Activated CD8-positive, alpha-beta T cell treated with anti-CD3 and anti-CD28 coated beads, Interleukin-2, amount 10 ng/mL, durations not matched to agents 7 days and 5 days (primary cell): ENCODE results near the gene CACNA1C. TPM values are rescaled to one million over a fixed set of nuclear protein-coding genes. Genes with fewer than 3 reads are reported as not detected.

ENCODE experiments used
- ATAC-seq: fragments of 150-1000 bp; cut with Tn5 transposase; one replicate; pipeline ENCODE4 v1.10.0; 2021; ENCODE audit warnings: moderate library complexity
- CTCF ChIA-PET: fragments of 350-600 bp; sonication (Branson Sonifier 250); formaldehyde crosslinking; loops from one replicate; lab custom pipeline; 2021; ENCODE audit warnings: antibody characterized with exemption; lab: Charles Lee
- POLR2A ChIA-PET: fragments of 350-600 bp; sonication (Branson Sonifier 250); formaldehyde crosslinking; loops from one replicate; lab custom pipeline; 2021; ENCODE audit warnings: antibody characterized with exemption; lab: Charles Lee
- DNase-seq: peaks from one replicate; pipeline ENCODE4 v3.0.0-alpha.2; 2020
- H3K27ac Mint-ChIP-seq: one replicate; pipeline ENCODE4 v1.8.0; 2021; ENCODE audit warnings: mild to moderate bottlenecking, mixed read lengths
- H3K27me3 Mint-ChIP-seq: one replicate; pipeline ENCODE4 v1.8.0; 2021; ENCODE audit warnings: low read depth, mixed read lengths
- H3K36me3 Mint-ChIP-seq: one replicate; pipeline ENCODE4 v1.8.0; 2021; ENCODE audit warnings: low read depth, mixed read lengths
- H3K4me1 Mint-ChIP-seq: one replicate; pipeline ENCODE4 v1.8.0; 2021; ENCODE audit warnings: low read depth, mixed read lengths
- H3K4me3 Mint-ChIP-seq: one replicate; pipeline ENCODE4 v1.8.0; 2021; ENCODE audit warnings: mild to moderate bottlenecking, mixed read lengths
- H3K9me3 Mint-ChIP-seq: one replicate; pipeline ENCODE4 v1.8.0; 2022; ENCODE audit warnings: mixed read lengths; ENCODE audit not compliant: insufficient read depth
- total RNA-seq, 2 experiments: library from RNA; stranded (reverse); gene quantifications; one replicate each; pipeline ENCODE4 v1.2.3, GENCODE V29; 2021

The CACNA1C gene
- total RNA-seq, 2 experiments from 2014 or later = 0.08 TPM

GRCh38 chr12:2287151-2287550, 234.4 kb downstream of the CACNA1C start:
- POLR2A ChIA-PET = no interaction called here
- Mint-ChIP-seq H3K36me3 (no peaks in the 10 kb centered on the region), H3K27ac (no peak overlapping the region), H3K27me3 (peaks cover 11% of the 10 kb centered on the region), H3K4me1 (peaks cover 7% of the 10 kb centered on the region), H3K4me3 (no peak overlapping the region), H3K9me3 (no peaks in the 10 kb centered on the region)
- ATAC-seq (no peak), DNase-seq (no peak)
- CTCF ChIA-PET = interaction anchor here (1.0 kb wide), 1 partner anchor 28 kb away, joined by 3 read pairs; no protein-coding TSS in a partner anchor

GRCh38 chr12:2287589-2287988, 234.8 kb downstream of the CACNA1C start:
- Mint-ChIP-seq H3K4me3 (no peak overlapping the region), H3K27me3 (peaks cover 11% of the 10 kb centered on the region), H3K9me3 (no peaks in the 10 kb centered on the region), H3K36me3 (no peaks in the 10 kb centered on the region), H3K4me1 (peaks cover 7% of the 10 kb centered on the region), H3K27ac (no peak overlapping the region)
- ChIA-PET POLR2A (no interaction called here), CTCF (interaction anchor here (1.0 kb wide), 1 partner anchor 28 kb away, joined by 3 read pairs; no protein-coding TSS in a partner anchor)
- no peak for ATAC-seq
- no peak for DNase-seq

- DNase-seq = no peak
- POLR2A ChIA-PET = no interaction called here
- no peak for ATAC-seq
- Mint-ChIP-seq H3K4me1 (peaks cover 7% of the 10 kb centered on the region), H3K27me3 (peaks cover 10% of the 10 kb centered on the region), H3K9me3 (no peaks in the 10 kb centered on the region), H3K36me3 (no peaks in the 10 kb centered on the region), H3K27ac (no peak overlapping the region), H3K4me3 (no peak overlapping the region)
- CTCF ChIA-PET = interaction anchor here (1.0 kb wide), 1 partner anchor 29 kb away, joined by 3 read pairs; no protein-coding TSS in a partner anchor
Measured at GRCh38 chr12:2288001-2288400, 235.2 kb downstream of the CACNA1C start.

- peaks cover 8% of the 10 kb centered on the region for H3K27me3 Mint-ChIP-seq
- no peaks in the 10 kb centered on the region for H3K36me3 Mint-ChIP-seq
- DNase-seq (no peak), ATAC-seq (no peak)
- no peak overlapping the region for H3K4me3 Mint-ChIP-seq
- POLR2A ChIA-PET = no interaction called here
- H3K27ac Mint-ChIP-seq = no peak overlapping the region
- no peaks in the 10 kb centered on the region for H3K9me3 Mint-ChIP-seq
- peaks cover 7% of the 10 kb centered on the region for H3K4me1 Mint-ChIP-seq
- CTCF ChIA-PET = no interaction called here
Measured at GRCh38 chr12:2288471-2288870, 235.7 kb downstream of the CACNA1C start.

GRCh38 chr12:2288875-2289274, 236.1 kb downstream of the CACNA1C start:
- Mint-ChIP-seq H3K4me1 (peaks cover 4% of the 10 kb centered on the region), H3K27ac (no peak overlapping the region), H3K9me3 (no peaks in the 10 kb centered on the region), H3K4me3 (no peak overlapping the region), H3K27me3 (peaks cover 8% of the 10 kb centered on the region), H3K36me3 (no peaks in the 10 kb centered on the region)
- no peak for ATAC-seq
- DNase-seq = no peak
- CTCF ChIA-PET = interaction anchor here (1.3 kb wide), 1 partner anchor 16 kb away, joined by 5 read pairs; no protein-coding TSS in a partner anchor
- POLR2A ChIA-PET = no interaction called here

GRCh38 chr12:2289525-2289924, 236.7 kb downstream of the CACNA1C start:
- Mint-ChIP-seq H3K36me3 (no peaks in the 10 kb centered on the region), H3K27ac (no peak overlapping the region), H3K4me1 (peaks cover 1% of the 10 kb centered on the region), H3K4me3 (no peak overlapping the region), H3K27me3 (peaks cover 8% of the 10 kb centered on the region), H3K9me3 (no peaks in the 10 kb centered on the region)
- ChIA-PET CTCF (interaction anchor here (1.3 kb wide), 1 partner anchor 16 kb away, joined by 5 read pairs; no protein-coding TSS in a partner anchor), POLR2A (no interaction called here)
- ATAC-seq (no peak), DNase-seq (no peak)

- peaks cover 6% of the 10 kb centered on the region for H3K4me1 Mint-ChIP-seq
- ChIA-PET POLR2A (interaction anchor here (1.0 kb wide), 1 partner anchor 294 kb away, joined by 3 read pairs; no protein-coding TSS in a partner anchor), CTCF (interaction anchor here (1.3 kb wide), 1 partner anchor 15 kb away, joined by 5 read pairs; no protein-coding TSS in a partner anchor)
- no peaks in the 10 kb centered on the region for H3K36me3 Mint-ChIP-seq
- no peaks in the 10 kb centered on the region for H3K9me3 Mint-ChIP-seq
- no peak for ATAC-seq
- H3K4me3 Mint-ChIP-seq = no peak overlapping the region
- H3K27ac Mint-ChIP-seq = no peak overlapping the region
- DNase-seq = no peak
- H3K27me3 Mint-ChIP-seq = peaks cover 8% of the 10 kb centered on the region
Measured at GRCh38 chr12:2290091-2290490, 237.3 kb downstream of the CACNA1C start.

- Mint-ChIP-seq H3K9me3 (no peaks in the 10 kb centered on the region), H3K36me3 (no peaks in the 10 kb centered on the region), H3K27ac (no peak overlapping the region), H3K4me1 (peaks cover 8% of the 10 kb centered on the region), H3K27me3 (peaks cover 5% of the 10 kb centered on the region), H3K4me3 (no peak overlapping the region)
- DNase-seq (no peak), ATAC-seq (no peak)
- CTCF ChIA-PET = interaction anchor here (0.5 to 1.8 kb wide), 6 partner anchors 9 to 132 kb away, joined by 3 to 9 read pairs (median 4); no protein-coding TSS in a partner anchor
- POLR2A ChIA-PET = interaction anchor here (1.0 kb wide), 1 partner anchor 293 kb away, joined by 3 read pairs; no protein-coding TSS in a partner anchor
Measured at GRCh38 chr12:2290516-2291065, 237.8 kb downstream of the CACNA1C start.

- CTCF ChIA-PET = interaction anchor here (0.7 to 1.8 kb wide), 7 partner anchors 9 to 291 kb away, joined by 3 to 9 read pairs (median 4); no protein-coding TSS in a partner anchor
Measured at GRCh38 chr12:2291182-2291832, 238.5 kb downstream of the CACNA1C start.

GRCh38 chr12:2291947-2292346, 239.2 kb downstream of the CACNA1C start:
- H3K9me3 Mint-ChIP-seq = no peaks in the 10 kb centered on the region
- ChIA-PET CTCF (interaction anchor here (0.7 to 1.8 kb wide), 6 partner anchors 12 to 290 kb away, joined by 3 to 9 read pairs (median 4); no protein-coding TSS in a partner anchor), POLR2A (no interaction called here)
- DNase-seq (no peak), ATAC-seq (no peak)
- H3K4me3 Mint-ChIP-seq = no peak overlapping the region
- H3K27ac Mint-ChIP-seq = no peak overlapping the region
- peaks cover 8% of the 10 kb centered on the region for H3K27me3 Mint-ChIP-seq
- H3K4me1 Mint-ChIP-seq = peaks cover 8% of the 10 kb centered on the region
- no peaks in the 10 kb centered on the region for H3K36me3 Mint-ChIP-seq

More at GRCh38 chr12:2291182-2291832, 238.5 kb downstream of the CACNA1C start:
- H3K4me3 Mint-ChIP-seq = no peak overlapping the region
- POLR2A ChIA-PET = interaction anchor here (1.0 kb wide), 1 partner anchor 292 kb away, joined by 3 read pairs; no protein-coding TSS in a partner anchor
- H3K9me3 Mint-ChIP-seq = no peaks in the 10 kb centered on the region
- peaks cover 8% of the 10 kb centered on the region for H3K27me3 Mint-ChIP-seq
- H3K27ac Mint-ChIP-seq = no peak overlapping the region
- ATAC-seq (peak; percentile 70), DNase-seq (peak; percentile 51)
- peaks cover 8% of the 10 kb centered on the region for H3K4me1 Mint-ChIP-seq
- no peaks in the 10 kb centered on the region for H3K36me3 Mint-ChIP-seq

GRCh38 chr12:2292560-2292959, 239.8 kb downstream of the CACNA1C start:
- no peak for DNase-seq
- Mint-ChIP-seq H3K27me3 (peaks cover 8% of the 10 kb centered on the region), H3K36me3 (no peaks in the 10 kb centered on the region), H3K27ac (no peak overlapping the region), H3K9me3 (no peaks in the 10 kb centered on the region), H3K4me1 (peaks cover 8% of the 10 kb centered on the region), H3K4me3 (no peak overlapping the region)
- ChIA-PET CTCF (interaction anchor here (0.9 to 1.0 kb wide), 2 partner anchors 8 to 290 kb away, joined by 3 read pairs; no protein-coding TSS in a partner anchor), POLR2A (no interaction called here)
- no peak for ATAC-seq
